22Rv1 (cell line): ENCODE measurements around the gene IL10RA.

Source experiments
- ZFX ChIP-seq: fragments of 450-650 bp; IDR thresholded peaks from 2 replicates; pipeline ENCODE4 v1.6.1; 2017; ENCODE audit warnings: antibody characterized with exemption, borderline replicate concordance
- TF ChIP-seq, protein P1 (sequence below): fragments of 450-650 bp; IDR thresholded peaks from 2 replicates; pipeline ENCODE4 v1.5.1; 2017; ENCODE audit warnings: mild to moderate bottlenecking

DNA sequence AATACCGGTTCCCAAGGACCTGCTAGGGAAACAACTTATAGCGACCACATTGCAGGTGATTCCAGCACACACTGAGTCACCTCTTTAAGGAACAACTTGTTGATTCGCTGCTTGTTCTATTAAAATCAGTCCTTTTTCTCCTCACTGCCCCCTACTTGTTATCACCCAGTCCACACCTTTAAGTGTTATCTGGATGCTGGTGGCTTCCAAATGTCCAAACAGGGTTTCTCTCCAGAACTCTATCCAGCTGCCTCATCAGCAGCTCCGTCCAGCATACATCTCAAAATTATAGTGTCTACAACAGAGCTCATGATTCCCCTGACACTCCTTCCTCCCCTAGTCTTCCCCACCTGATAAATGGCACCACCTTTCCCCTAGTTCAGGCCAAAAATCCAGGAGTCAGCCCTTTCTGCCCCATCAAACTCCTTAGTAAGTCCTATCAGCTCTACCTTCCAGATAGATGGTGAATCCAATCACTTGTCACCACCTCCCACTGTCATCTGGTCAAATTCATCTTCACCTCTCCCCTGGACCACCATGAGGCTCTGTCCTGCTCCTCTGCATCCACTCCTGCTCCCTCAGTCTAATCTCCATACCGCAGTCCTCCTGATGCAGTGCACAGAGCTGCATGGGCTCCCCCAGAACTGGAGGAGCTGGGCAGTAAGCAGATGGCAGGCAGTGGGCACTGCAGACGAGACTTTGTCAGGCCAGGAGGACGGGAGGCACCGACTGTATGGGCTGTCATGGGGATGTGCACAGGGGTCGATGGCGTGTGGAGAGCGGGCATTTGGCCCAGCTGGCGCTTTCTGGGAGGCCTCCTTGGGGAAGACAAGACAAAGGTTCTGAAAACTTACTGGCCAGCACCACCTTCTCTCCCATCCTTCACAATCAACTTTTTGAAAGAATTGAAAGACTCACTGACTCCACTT, 19.3 kb downstream of the IL10RA start:
- TF ChIP-seq, protein P1, sequence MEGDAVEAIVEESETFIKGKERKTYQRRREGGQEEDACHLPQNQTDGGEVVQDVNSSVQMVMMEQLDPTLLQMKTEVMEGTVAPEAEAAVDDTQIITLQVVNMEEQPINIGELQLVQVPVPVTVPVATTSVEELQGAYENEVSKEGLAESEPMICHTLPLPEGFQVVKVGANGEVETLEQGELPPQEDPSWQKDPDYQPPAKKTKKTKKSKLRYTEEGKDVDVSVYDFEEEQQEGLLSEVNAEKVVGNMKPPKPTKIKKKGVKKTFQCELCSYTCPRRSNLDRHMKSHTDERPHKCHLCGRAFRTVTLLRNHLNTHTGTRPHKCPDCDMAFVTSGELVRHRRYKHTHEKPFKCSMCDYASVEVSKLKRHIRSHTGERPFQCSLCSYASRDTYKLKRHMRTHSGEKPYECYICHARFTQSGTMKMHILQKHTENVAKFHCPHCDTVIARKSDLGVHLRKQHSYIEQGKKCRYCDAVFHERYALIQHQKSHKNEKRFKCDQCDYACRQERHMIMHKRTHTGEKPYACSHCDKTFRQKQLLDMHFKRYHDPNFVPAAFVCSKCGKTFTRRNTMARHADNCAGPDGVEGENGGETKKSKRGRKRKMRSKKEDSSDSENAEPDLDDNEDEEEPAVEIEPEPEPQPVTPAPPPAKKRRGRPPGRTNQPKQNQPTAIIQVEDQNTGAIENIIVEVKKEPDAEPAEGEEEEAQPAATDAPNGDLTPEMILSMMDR: no peak
- TF ChIP-seq ZFX: no peak
